PC-9 (cell line): ENCODE data around the gene MAP3K7CL. TPM values are rescaled to one million over a fixed set of nuclear protein-coding genes. Genes with fewer than 3 reads are reported as not detected.

ENCODE experiments used
- BruUV-seq: library from RNA; stranded (reverse); fragments of 400-500 nt; replicated peaks from 2 replicates; lab custom pipeline; 2021; lab: Mats Ljungman, UMichigan
- CTCF ChIA-PET: fragments of 300-600 bp; sonication (Branson Sonifier 250); formaldehyde crosslinking; loops from one replicate; lab custom pipeline; 2022; ENCODE audit warnings: antibody characterized with exemption; lab: Charles Lee
- POLR2A ChIA-PET: fragments of 300-600 bp; sonication (Branson Sonifier 250); formaldehyde crosslinking; loops from one replicate; lab custom pipeline; 2022; ENCODE audit warnings: antibody characterized with exemption; ENCODE audit not compliant: unreplicated experiment; lab: Charles Lee
- DNase-seq, 2 experiments: peaks; one replicate each; pipeline versions ENCODE4 v3.0.0 to v3.0.0-alpha.2; 2015 to 2022; ENCODE audit warnings: mixed read lengths in 1 of 2
- H2AFZ ChIP-seq: fragments of 200-600 bp; sonication (generic); 2 replicates; pipeline ENCODE4 v1.8.1; 2017; ENCODE audit warnings: antibody characterized with exemption
- H3F3A ChIP-seq: fragments of 200-600 bp; sonication (generic); 2 replicates; pipeline ENCODE4 v1.8.1; 2017; ENCODE audit warnings: antibody characterized with exemption, mild to moderate bottlenecking, low read depth; ENCODE audit not compliant: insufficient read depth
- H3K27ac ChIP-seq: fragments of 200-600 bp; sonication (generic); 2 replicates; pipeline ENCODE4 v1.6.1; 2016; ENCODE audit warnings: mixed run types
- H3K27me3 ChIP-seq: fragments of 200-600 bp; sonication (generic); 2 replicates; pipeline ENCODE4 v1.6.1; 2016; ENCODE audit warnings: low read depth, mixed run types; ENCODE audit not compliant: insufficient read depth
- H3K36me3 ChIP-seq: fragments of 200-600 bp; sonication (generic); 2 replicates; pipeline ENCODE4 v1.6.1; 2016; ENCODE audit warnings: low read depth, mixed run types
- H3K4me1 ChIP-seq: fragments of 200-600 bp; sonication (generic); replicated peaks from 2 replicates; pipeline ENCODE4 v1.6.1; 2016; ENCODE audit warnings: mixed run types; ENCODE audit not compliant: insufficient read depth
- H3K4me2 ChIP-seq: fragments of 200-600 bp; sonication (generic); 2 replicates; pipeline ENCODE4 v1.6.1; 2017; ENCODE audit warnings: mixed run types
- H3K4me3 ChIP-seq: fragments of 200-600 bp; sonication (generic); 2 replicates; pipeline ENCODE4 v1.6.1; 2016; ENCODE audit warnings: mixed run types
- H3K79me2 ChIP-seq: fragments of 200-600 bp; sonication (generic); 2 replicates; pipeline ENCODE4 v1.6.1; 2017; ENCODE audit warnings: low read depth, mixed run types
- H3K9me2 ChIP-seq: fragments of 200-600 bp; sonication (generic); 2 replicates; pipeline ENCODE4 v1.8.1; 2017; ENCODE audit warnings: mild to moderate bottlenecking; ENCODE audit not compliant: insufficient read depth
- H3K9me3 ChIP-seq: fragments of 200-600 bp; sonication (generic); 2 replicates; pipeline ENCODE4 v1.8.1; 2016; ENCODE audit warnings: low read depth; ENCODE audit not compliant: insufficient read depth
- H4K20me1 ChIP-seq: fragments of 200-600 bp; sonication (generic); 2 replicates; pipeline ENCODE4 v1.8.1; 2017; ENCODE audit not compliant: insufficient read depth
- EZH2 ChIP-seq: fragments of 200-600 bp; sonication (generic); IDR thresholded peaks from 2 replicates; pipeline ENCODE4 v1.8.0; 2017; ENCODE audit warnings: antibody characterized with exemption, low read depth
- intact Hi-C: fragments of 100-400 bp; cut with micrococcal nuclease; formaldehyde crosslinking; loops from one replicate; pipeline ENCODE4 v1.10.0; 2022; ENCODE audit not compliant: unreplicated experiment
- total RNA-seq: library from RNA; stranded (reverse); gene quantifications from 2 replicates; pipeline ENCODE4 v1.2.3, GENCODE V29; 2021
- TF ChIP-seq, protein P1 (sequence below): fragments of 200-600 bp; sonication (generic); conservative IDR thresholded peaks from 2 replicates; pipeline ENCODE4 v1.6.1; 2017; ENCODE audit warnings: mixed run types, antibody characterized with exemption, mild to moderate bottlenecking, moderate library complexity

The MAP3K7CL gene
- total RNA-seq, 1 experiment from 2014 or later, result 0.37 TPM

DNA sequence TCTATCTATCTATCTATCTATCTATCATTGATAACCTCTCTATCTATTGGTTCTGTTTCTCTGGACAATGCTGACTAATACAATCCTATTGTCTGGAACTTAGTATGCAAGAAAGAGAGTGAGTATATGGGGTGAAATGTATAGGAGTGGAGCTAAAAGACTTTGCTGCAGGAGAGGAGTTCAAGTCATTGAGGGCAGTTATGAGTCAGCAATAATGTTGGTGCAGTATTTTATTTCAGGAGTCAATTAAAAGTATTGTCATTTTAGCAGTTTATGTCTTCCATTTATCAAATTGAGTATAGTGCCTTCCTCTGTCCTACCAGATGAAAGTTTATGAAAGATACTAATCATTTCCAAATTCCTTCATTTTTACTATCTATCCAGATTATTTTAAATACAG is 55.8 kb downstream of the MAP3K7CL start:
- TF ChIP-seq, protein P1, sequence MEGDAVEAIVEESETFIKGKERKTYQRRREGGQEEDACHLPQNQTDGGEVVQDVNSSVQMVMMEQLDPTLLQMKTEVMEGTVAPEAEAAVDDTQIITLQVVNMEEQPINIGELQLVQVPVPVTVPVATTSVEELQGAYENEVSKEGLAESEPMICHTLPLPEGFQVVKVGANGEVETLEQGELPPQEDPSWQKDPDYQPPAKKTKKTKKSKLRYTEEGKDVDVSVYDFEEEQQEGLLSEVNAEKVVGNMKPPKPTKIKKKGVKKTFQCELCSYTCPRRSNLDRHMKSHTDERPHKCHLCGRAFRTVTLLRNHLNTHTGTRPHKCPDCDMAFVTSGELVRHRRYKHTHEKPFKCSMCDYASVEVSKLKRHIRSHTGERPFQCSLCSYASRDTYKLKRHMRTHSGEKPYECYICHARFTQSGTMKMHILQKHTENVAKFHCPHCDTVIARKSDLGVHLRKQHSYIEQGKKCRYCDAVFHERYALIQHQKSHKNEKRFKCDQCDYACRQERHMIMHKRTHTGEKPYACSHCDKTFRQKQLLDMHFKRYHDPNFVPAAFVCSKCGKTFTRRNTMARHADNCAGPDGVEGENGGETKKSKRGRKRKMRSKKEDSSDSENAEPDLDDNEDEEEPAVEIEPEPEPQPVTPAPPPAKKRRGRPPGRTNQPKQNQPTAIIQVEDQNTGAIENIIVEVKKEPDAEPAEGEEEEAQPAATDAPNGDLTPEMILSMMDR, result no peak
- TF ChIP-seq EZH2, result no peak
- no peak for DNase-seq
- Histone ChIP-seq H3K4me2 (no peak overlapping the region), H2AFZ (no peak overlapping the region), H3K27me3 (no peaks in the 10 kb centered on the region), H3K27ac (peak overlapping the region; percentile 82; the same call in 1 of the 2 replicates), H3K9me2 (no peaks in the 10 kb centered on the region), H3K4me3 (no peak overlapping the region), H3K36me3 (no peaks in the 10 kb centered on the region), H3K79me2 (no peaks in the 10 kb centered on the region), H4K20me1 (no peaks in the 10 kb centered on the region), H3K4me1 (peaks cover 92% of the 10 kb centered on the region), H3F3A (peaks cover 50% of the 10 kb centered on the region), H3K9me3 (no peaks in the 10 kb centered on the region; the same call in 1 of the 2 replicates)
- no TSS peak for BruUV-seq
- ChIA-PET POLR2A (no interaction called here), CTCF (interaction anchor here (0.6 kb wide), 1 partner anchor 643 kb away, joined by 3 read pairs; no protein-coding TSS in a partner anchor)
- intact Hi-C loops, result no loop called here

GRCh38 chr21:29187944-29188343 is 57.5 kb downstream of the MAP3K7CL start:
- intact Hi-C loops, result no loop called here
- Histone ChIP-seq H3K27me3 (no peaks in the 10 kb centered on the region), H3K4me3 (no peak overlapping the region), H4K20me1 (no peaks in the 10 kb centered on the region), H3K4me1 (peaks cover 93% of the 10 kb centered on the region), H3K9me2 (no peaks in the 10 kb centered on the region), H3K4me2 (peak overlapping the region; percentile 41), H3K79me2 (no peaks in the 10 kb centered on the region), H3K9me3 (no peaks in the 10 kb centered on the region; the same call in 1 of the 2 replicates), H2AFZ (no peak overlapping the region), H3F3A (peaks cover 43% of the 10 kb centered on the region), H3K27ac (peak overlapping the region; percentile 82), H3K36me3 (no peaks in the 10 kb centered on the region)
- BruUV-seq, result no TSS peak
- peak; percentile 21 to 81 for DNase-seq
- ChIA-PET POLR2A (interaction anchor here (0.7 kb wide), 1 partner anchor 57 kb away, joined by 8 read pairs; no protein-coding TSS in a partner anchor), CTCF (no interaction called here)
- TF ChIP-seq, protein P1, result no peak
- no peak for TF ChIP-seq EZH2

GRCh38 chr21:29189353-29189752 is 58.9 kb downstream of the MAP3K7CL start:
- Histone ChIP-seq H3K79me2 (no peaks in the 10 kb centered on the region), H2AFZ (no peak overlapping the region), H3K4me2 (no peak overlapping the region), H3K27me3 (no peaks in the 10 kb centered on the region), H3K4me1 (peaks cover 93% of the 10 kb centered on the region), H3K36me3 (no peaks in the 10 kb centered on the region), H3K4me3 (no peak overlapping the region), H3K9me2 (no peaks in the 10 kb centered on the region), H3K9me3 (peaks cover 4% of the 10 kb centered on the region; the same call in 1 of the 2 replicates), H4K20me1 (no peaks in the 10 kb centered on the region), H3F3A (peaks cover 47% of the 10 kb centered on the region), H3K27ac (peak overlapping the region; percentile 95)
- peak in 1 of 2 experiments; percentile 37 for DNase-seq
- POLR2A ChIA-PET, result no interaction called here
- CTCF ChIA-PET, result interaction anchor here (0.7 kb wide), 1 partner anchor 1509 kb away, joined by 3 read pairs; no protein-coding TSS in a partner anchor
- intact Hi-C loops, result no loop called here
- BruUV-seq, result no TSS peak
- TF ChIP-seq, protein P1, result no peak
- TF ChIP-seq EZH2, result no peak
